ENCODE data around the gene HES5. TPM values are rescaled to one million over a fixed set of nuclear protein-coding genes. Genes with fewer than 3 reads are reported as not detected.
A peak's percentile ranks its signal among the peaks of the same experiment; 100 is the strongest.

HES5 gene
- total and polyA plus RNA-seq, 2 of the 13 experiments (the other 11 are each of a cell fraction or from before 2014, with no cell fraction given): not detected

GRCh38 chr1:2542246-2542915 is 12.3 kb upstream of the HES5 start:
- DNase-seq (ENCODE audit: low spot score) (no peak), FAIRE-seq (no peak), ATAC-seq (no peak)
- in situ Hi-C loops (cut with HindIII; ENCODE audit: extremely low pct_ligation_motif_present, low pct_unique_long_range_greater_than_20kb) (no loop called here), intact Hi-C loops (cut with micrococcal nuclease; ENCODE audit: unreplicated experiment) (no loop called here)
- Histone ChIP-seq H3K27ac (ENCODE audit: extremely low read length, insufficient read depth, low read length) (no peak overlapping the region), H3K9me3 (ENCODE audit: low read length) (no peaks in the 10 kb centered on the region), H3K27me3 (ENCODE audit: control insufficient read depth in 1 of 2, insufficient read depth in 2 of 2, low read length in 2 of 2) (peaks cover 4 to 6% of the 10 kb centered on the region in 2 experiments; a peak in 3 of 5 replicates), H4K20me1 (ENCODE audit: insufficient read depth, low read length) (no peaks in the 10 kb centered on the region), H3K4me3 (replicated peaks in 1 of 3; ENCODE audit: insufficient read depth in 1 of 3, low read depth in 2 of 3, low read length in 3 of 3) (no peak overlapping the region; a peak in 1 of 6 replicates), H2AFZ (ENCODE audit: low read length) (no peak overlapping the region), H3K9ac (ENCODE audit: insufficient read depth, low read depth, low read length) (no peak overlapping the region), H3K4me1 (ENCODE audit: insufficient read depth, low read length) (peaks cover 52% of the 10 kb centered on the region), H3K79me2 (ENCODE audit: insufficient read depth, low read length) (no peaks in the 10 kb centered on the region), H3K36me3 (replicated peaks in 1 of 2; ENCODE audit: control insufficient read depth in 1 of 2, insufficient read depth in 2 of 2, low read length in 2 of 2) (no peaks in the 10 kb centered on the region), H3K4me2 (ENCODE audit: low read depth, low read length) (peak overlapping the region; percentile 20; the same call in 1 of the 2 replicates)
- ChIA-PET POLR2A (interaction anchor here (1.5 kb wide), 2 partner anchors 16 to 44 kb away, joined by 3 read pairs; partner anchors contain the start of genes PANK4 and PRXL2B), CTCF (ENCODE audit: low intra/inter-chr PET ratio, low total read pairs) (no interaction called here)
- WGBS (ENCODE audit: low lambda C conversion rate): 16% methylated on average over 5 of the region's 11 CpGs
- BruUV-seq (replicated peaks): no TSS peak
- TF ChIP-seq, protein P1, sequence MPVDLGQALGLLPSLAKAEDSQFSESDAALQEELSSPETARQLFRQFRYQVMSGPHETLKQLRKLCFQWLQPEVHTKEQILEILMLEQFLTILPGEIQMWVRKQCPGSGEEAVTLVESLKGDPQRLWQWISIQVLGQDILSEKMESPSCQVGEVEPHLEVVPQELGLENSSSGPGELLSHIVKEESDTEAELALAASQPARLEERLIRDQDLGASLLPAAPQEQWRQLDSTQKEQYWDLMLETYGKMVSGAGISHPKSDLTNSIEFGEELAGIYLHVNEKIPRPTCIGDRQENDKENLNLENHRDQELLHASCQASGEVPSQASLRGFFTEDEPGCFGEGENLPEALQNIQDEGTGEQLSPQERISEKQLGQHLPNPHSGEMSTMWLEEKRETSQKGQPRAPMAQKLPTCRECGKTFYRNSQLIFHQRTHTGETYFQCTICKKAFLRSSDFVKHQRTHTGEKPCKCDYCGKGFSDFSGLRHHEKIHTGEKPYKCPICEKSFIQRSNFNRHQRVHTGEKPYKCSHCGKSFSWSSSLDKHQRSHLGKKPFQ (CRISPR knock-in tag; IDR thresholded peaks at IDR 0.05; ENCODE audit: insufficient replicate concordance): no peak
- TF ChIP-seq ASH2L (IDR thresholded peaks at IDR 0.05; ENCODE audit: insufficient read length, low read depth, low read length) (no peak), CHCHD3 (CRISPR knock-in tag; IDR thresholded peaks at IDR 0.05) (0 out of 2 replicates have a peak, but pooled peaks have one; percentile 58), RBFOX2 (IDR thresholded peaks at IDR 0.05; ENCODE audit: low read depth, low read length) (no peak), ZNF142 (CRISPR knock-in tag; IDR thresholded peaks at IDR 0.05) (no peak), MXI1 (IDR thresholded peaks at IDR 0.05; ENCODE audit: borderline replicate concordance, low read depth, low read length) (no peak), ZNF138 (CRISPR knock-in tag; IDR thresholded peaks at IDR 0.05; ENCODE audit: low read depth) (no peak), ZNF547 (CRISPR knock-in tag; IDR thresholded peaks at IDR 0.05) (no peak), IRX3 (CRISPR knock-in tag; IDR thresholded peaks at IDR 0.05; ENCODE audit: borderline replicate concordance, low read depth) (no peak), GABPA (IDR thresholded peaks at IDR 0.05; ENCODE audit: low read depth, low read length) (no peak), GABPA (CRISPR knock-in tag; IDR thresholded peaks at IDR 0.05; ENCODE audit: low read depth) (no peak), EHMT2 (IDR thresholded peaks at IDR 0.05; ENCODE audit: borderline replicate concordance, low read depth, low read length) (no peak), ZNF576 (CRISPR knock-in tag; IDR thresholded peaks at IDR 0.05) (no peak), ZSCAN9 (CRISPR knock-in tag; IDR thresholded peaks at IDR 0.05; ENCODE audit: borderline replicate concordance) (no peak)

Measured in HepG2 (cell line).